CD4-positive, alpha-beta T cell treated with Interleukin-6 at 100 ng/mL for 8 hours (primary cell): ENCODE measurements around the gene BCAS3.
A peak's percentile ranks its signal among the peaks of the same experiment; 100 is the strongest.
"Not testable (repeated sequence)": the region's sequence is repeated elsewhere in the genome, so short reads cannot be mapped to it uniquely, and the experiment has no call there.

ENCODE experiments used
- DNase-seq: peaks from one replicate; pipeline ENCODE4 v3.0.0-alpha.2; 2020; ENCODE audit warnings: mixed read lengths, low spot score

The BCAS3 gene

DNA sequence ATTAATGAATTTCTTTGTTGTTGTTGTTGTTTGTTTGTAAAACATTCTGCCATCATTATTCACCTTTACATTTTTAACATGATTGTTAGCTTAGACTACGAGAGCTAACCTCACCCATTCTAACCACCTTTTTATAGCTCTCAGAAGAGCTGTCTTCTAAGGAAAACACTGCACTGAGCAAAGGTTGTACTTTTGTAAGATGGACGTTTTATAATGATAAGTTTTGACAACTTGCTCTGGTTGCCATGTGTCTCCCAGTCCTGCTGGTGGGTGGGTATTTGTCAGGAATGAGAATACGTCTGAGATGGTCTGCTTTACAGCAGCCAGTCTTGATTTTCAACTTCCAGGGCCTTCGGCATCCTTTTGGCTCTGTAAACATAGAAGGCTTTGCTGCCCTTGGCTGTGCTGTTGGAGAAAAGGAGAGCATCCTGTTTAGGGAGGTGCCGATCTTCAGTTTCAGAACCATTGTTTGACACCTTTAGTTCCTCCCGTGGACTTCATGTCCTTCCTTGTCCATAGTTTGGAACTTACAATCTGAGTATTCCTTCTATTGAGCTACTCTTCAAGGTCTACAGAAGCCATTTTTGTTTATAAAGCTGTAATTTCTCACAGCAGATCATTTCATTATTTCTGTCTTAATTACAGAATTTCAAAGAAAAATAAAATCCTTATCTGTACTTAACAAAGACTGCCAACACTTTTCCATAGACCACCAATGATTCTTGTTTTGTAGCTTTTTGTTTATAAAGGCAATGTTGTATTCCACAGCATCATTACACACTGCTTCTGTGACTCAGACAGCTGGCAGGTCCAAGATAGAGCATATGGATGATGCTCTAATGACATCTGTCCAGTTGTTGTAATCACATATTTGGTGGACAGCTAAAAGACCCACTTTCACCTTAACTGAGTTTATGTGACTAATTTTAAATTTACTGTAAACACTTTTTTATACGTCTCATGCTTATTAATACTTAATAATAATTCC lies 451.9 kb downstream of the BCAS3 start:
- no peak for DNase-seq

DNA sequence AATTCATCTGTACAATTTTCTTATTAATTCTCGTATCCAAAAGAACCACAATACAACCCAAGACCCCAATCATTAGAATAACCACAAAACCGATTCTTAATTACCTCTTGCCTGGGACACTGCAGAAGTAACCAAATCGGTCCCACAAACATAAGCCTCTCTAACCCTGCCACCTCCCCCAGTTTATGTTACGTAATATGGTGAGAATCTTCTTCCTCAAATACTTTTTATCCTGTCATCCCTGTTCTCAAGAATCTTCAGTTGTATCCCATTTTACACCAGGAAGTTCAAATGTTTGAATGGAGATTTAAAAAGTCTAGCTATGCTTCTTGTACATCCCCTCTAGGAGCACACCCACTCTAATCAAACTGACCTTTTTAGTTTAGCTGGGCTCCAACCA lies 452.7 kb downstream of the BCAS3 start:
- DNase-seq: no peak

DNA sequence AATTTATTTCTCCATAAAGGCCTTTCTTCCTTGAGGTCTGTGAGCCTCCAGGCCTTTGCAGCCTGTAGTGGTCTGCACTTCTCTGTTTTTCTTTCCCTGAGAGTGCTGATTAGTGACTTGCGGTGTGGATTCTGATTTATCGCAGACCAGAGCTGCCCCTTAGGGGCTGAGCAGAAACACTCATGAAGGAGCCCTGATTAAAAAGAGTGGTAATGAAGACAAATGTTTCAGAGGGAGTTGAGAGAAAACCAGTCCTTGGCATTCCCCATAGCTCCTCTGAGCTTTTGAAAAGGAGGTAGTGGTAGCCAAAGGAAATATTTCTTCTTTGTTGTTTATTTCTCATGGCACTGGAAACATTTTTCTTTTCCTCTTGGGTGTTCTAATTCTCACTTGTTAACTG lies 453.9 kb downstream of the BCAS3 start:
- DNase-seq: no peak

DNA sequence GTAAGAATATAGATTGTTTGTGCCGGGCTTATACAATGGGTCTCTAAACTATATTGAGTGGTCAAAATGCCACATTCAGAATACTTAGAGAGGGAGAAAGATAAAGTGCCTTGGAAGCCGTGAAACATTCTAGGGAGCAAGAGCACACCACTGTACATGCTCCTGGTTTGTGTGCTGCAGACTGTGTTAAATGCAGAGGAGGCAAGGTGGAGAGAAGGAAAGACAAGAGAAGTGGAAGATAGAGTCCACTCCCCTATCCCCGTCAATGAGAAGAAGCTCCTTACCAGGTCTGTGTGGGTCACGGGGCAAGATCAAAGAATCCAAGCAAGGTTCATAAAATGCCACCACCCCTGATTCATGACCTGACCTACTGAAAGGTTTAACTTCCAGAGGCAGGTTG lies 454.9 kb downstream of the BCAS3 start:
- no peak for DNase-seq

DNA sequence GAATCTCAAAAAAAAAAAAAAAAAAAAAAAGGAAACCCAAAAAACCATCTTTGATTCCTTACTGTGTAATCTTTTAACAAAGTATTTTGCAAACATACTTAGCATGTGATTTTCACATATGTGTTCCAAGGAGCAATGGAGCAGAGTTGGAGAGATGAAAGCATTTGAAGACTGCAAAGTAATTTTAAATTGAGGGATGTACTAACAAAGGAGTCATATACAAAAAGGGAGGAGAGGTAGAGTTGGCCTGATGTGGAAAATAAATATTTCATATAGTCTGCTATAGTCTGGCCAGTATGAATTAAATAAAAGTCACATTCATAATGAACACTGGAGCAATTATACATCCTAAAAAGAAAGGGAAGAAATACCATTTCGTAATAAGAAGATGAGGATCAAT lies 456.2 kb downstream of the BCAS3 start:
- DNase-seq: no peak

DNA sequence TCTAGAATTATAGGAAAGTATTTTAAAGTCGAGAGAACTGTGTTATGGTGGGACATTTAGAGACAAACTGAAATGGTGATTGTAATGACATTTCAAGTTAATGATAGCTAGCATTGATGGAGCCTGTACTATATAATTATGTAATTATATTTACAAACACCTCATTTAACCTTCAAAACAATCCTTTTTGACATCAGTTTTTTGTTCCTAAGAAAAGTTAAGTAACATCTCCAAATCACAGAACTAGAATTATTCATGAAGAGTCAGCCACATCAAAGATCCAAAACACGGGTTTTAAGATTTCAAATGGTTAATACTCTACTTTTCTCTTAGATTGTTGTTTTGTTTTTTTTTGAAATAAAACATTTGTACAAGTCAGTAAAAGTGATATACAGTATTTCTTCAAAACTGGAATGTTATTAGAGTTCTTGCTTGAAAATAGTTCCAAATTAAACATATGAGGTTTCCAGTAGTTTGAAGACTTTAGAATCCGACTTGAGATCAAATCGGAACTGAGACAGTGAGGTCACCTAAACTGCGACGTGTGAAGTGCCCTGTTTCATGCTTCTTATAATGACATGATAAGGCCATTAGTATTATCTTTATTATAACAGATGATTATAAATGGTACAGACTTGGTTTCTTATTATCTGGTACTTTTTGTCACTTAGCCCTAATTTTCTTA lies 457.0 kb downstream of the BCAS3 start:
- no peak for DNase-seq

DNA sequence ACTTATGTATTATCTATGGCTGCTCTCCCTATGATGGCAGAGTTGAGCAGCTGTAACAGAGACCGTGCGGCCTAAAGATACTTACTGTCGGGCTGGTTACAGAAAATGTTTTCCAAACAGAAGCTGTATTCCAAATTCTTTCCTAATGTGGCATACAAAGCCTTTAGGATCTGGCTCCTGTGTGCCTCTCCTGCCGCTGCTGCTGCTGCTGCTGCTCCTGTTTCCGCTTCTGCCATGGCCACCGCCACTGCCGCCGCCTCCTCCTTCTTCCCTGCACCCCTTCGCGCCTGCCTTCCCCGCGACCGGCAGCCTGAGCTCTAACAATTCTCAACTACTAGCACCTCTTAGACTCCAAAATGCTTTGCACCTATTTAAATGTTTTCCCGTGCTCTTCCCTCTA lies 458.1 kb downstream of the BCAS3 start:
- no peak for DNase-seq

DNA sequence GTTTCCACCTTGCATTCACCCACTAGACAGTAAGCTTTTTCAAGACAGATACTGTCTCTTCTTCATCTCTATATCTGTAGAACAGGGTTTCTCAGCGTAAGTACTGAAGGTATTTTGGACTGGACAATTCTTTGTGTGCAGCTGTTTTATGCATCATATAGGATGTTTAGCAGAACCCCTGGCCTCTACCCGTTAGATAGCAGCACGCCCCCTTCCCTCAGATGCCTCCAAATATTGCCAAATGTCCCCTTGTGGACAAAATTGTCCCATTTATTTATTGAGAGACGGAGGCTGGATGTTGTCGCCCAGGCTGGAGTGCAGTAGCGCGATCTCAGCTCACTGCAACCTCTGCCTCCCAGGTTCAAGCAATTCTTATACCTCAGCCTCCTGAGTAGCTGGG lies 458.6 kb downstream of the BCAS3 start:
- DNase-seq: no peak

DNA sequence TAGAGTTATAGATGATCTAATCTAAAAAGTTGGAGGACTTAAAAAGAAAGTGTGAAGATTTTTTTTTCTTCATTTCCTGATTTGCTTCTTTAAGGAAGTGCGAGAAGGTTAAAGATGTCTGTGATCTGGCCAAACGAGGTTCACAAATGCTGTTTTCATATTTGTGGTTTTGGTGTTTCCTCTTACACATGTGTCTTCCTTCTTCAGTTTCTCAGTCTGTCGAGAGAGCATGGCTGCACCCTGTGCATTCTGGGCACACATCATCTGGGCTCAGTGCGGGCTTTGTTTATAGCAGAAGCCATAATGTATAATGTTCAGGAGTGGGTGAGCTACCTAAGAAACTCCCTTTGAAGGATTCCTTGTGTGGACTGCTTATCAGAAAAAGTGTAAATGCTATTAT lies 461.6 kb downstream of the BCAS3 start:
- peak; percentile 67 for DNase-seq

DNA sequence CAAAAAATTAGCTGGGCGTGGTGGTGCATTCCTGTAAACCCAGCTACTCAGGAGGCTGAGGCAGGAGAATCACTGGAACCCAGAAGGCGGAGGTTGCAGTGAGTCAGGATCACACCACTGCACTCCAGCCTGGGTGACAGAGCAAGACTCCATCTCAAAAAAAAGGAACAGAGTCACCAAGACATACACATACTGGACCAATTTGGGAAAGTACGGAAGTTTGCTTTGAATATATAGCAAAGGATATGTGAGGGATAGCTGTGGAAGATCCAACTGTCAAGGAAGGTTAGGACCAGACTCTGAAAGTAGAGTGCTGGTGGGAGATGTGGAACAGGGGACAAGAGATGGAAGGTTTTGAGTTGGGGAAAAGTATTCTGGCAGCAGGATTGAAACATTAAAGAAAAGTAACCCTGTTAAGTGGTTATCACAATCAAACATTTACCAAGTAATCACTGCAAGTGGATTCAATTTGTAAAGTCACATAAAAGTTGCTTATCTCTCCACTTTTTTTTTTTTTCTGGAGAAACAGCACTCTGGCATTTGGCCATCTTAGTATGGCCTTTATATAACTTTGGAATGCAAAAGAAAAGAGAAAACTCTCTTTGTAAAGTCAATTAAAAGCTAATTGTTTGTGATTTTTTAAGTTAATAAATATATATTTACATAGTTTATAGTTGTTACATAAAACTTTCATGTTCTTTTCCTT lies 462.6 kb downstream of the BCAS3 start:
- no peak for DNase-seq

DNA sequence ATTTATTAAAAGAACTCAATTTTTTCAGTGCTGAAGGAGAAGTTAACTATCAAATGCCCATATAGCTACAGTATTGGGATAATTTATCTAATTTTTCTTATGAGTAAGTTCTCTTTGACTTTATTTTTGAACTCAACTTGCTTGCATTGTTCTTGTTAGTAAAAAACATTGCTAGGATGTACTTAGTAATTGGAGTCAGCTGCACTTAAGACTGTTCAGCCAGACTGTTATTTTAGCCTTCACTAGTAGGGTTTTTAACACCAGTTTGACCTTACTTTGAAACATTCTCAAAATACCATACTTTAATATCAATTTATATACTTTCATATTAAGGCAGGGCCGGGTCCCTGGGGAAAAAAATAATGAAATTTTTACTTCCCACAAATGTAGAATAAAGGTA lies 465.4 kb downstream of the BCAS3 start:
- DNase-seq: no peak

DNA sequence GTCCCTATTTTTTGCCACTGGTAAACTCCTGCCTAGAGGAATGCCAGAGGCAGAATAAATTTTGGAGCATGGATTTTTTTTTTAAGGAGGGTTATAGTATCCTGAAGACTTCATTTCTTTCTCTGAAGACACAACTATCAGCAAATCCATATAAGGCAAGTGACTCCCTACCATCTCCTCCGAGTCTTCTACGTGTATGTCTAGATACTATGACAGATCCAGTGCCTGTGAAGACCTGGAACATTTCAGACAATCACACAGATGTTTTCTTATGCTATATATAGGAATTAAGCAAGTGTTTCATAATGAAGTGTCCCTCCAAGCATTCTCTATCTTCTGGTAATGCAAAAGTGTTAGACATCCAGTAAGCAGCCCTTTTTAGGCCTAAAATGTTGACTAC lies 466.5 kb downstream of the BCAS3 start:
- DNase-seq: no peak

DNA sequence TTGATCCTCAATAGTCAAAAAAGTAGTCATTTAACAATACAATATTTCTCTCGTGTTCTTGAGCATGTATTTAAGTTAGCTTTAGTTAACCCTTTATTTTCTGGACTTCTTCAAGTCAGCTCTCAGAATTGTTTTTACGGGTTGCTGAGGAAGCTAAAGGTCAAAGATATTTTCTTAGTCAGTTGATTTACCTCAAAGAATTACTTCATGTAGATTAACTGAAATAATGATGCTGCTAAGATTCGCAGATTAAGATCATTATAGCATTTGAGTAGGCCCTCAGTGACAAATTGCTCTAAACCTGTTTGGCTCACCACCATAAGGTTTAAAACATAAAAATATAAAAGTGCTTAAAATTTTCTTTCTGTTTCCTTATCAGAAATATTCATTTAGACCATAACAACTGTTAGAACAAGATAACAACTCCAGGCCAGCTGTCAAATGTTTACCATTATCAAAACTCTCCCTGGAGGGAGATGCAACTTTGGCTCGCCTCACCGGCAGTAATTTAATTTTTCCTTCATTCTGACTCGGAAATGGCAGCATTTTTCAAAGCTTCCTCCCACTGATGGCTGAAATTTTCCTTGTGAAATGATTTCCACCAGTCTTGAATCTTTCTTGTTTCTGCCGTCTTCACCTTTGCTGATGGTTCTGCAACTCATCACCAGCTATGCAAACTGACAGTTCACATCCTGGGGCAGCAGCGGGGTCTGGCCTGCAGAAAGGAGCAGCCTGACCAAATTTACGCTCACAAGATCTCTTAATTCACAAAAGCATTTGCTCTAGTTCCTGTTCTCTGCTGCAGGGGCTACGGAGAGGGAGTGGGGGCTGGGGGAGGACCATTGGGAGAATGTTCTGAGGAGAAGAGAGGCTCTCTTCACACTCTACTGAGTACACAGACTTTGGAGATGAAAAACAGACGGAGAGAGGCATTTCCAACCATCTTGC lies 467.2 kb downstream of the BCAS3 start:
- DNase-seq: no peak

DNA sequence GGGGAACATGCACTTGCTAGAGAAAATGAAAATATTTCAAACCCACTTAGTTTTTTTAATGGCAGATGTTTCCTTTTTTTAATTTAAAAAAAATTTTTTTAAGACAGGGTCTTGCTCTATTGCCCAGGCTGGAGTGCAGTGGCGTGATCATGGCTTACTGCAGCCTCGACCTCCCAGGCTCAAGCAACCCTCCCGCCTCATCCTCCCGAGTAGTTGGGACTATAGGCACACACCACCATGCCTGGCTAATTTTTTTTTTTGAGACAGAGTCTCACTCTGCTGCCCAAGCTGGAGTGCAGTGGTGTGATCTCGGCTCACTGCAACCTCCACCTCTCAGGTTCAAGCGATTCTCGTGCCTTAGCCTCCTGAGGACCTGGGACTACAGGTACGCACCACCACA lies 469.2 kb downstream of the BCAS3 start:
- DNase-seq: not testable (repeated sequence)

DNA sequence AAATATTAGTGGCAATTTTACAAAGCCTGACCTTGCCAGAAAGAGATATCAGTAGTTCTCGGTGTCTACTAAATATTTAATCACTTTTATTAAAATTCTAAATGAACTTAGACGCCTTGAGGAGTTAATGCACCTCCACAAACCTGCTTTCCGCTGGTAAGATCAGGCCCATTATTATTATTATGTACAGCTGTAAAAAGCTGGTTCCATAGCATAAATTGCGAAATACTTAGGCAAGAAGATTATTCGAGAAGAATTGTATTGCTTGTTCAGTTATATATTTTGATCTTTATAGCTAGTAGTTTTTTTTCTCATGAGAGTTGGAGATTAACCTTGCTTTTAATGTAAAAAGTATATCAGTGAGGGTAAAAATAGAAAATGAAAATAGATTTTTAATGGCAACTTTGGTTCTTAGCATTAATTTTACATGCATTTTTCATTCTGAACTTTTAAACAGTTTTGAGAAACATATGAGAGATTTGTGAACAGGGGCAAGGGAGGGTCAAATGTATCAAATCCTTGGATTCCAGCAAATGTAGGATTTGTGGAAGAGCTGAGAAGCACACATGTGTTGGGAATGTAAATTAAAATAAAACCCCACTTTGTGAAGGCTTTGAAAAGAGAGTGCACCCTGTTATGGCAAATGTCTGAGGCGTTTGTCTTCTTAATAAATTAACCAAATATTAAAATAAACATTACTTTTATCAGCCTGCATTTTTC lies 471.6 kb downstream of the BCAS3 start:
- no peak for DNase-seq

DNA sequence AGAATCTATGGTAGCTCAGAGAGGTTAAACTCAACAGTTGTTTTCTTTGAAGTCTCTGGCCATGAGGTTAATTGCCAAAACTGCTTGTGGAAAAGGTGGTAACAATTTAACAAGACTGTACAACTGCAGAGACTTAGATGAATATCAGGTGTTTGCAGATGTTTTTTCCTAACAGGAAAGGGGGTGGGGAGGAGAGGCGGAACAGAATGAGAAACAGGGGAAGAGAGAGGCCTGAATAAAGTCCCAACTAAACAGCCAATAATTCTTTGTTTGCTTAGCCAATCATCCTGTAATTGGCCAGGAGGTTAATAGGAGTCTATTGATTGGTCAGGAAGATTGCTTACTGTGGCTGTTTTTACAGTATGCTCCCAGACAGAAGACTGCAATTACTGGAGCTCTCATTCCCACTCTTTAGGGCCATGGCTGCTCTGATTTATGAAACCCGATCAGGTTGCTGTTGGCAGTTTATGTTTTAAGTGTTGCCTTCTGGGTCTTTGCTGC lies 472.3 kb downstream of the BCAS3 start:
- DNase-seq: no peak

DNA sequence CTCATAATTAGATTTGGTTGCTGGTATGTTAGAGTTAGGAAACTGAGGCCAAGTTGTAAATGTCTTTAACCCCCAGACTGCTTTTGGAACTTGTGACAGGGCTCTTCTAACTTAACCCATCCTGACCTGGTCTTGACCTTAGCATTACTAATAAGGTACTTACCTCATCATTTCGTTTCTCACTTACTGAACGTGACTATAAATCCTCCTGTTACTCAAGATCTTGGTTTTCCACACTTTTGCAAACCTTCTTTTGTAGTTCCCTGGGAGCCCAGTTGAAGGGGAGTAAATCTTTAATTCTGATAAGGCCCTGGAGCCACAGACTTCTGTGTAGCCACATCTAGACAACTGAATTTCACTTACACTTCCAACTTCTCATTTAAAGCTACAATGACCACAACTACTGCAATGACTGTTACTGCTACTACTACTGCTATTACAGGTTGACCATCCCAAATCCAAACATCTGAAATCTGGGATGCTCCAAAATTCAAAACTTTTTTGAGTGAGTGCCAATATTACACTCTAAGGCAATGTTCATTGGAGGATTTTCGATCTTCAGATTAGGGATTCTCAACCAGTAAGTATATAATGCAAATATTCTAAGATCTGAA lies 473.1 kb downstream of the BCAS3 start:
- no peak for DNase-seq

DNA sequence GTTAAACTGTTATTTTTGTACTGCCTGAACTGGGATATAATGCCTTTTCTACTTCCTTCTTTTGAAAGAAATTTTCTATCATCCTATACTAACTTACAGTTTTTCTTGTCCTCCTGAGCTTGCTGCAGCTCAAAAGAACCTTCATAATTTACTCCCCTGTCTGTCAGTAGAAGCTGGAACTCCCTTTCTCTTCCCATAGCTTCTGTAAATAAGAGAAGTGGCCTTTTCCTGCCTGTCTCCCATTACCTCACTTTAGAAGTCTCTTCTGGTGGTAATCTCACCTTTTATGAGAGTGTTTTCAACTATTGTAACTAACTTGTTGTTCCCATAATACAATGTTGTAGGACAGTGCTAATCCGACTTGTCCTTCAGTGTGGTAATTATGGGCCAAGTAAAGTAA lies 475.2 kb downstream of the BCAS3 start:
- no peak for DNase-seq

DNA sequence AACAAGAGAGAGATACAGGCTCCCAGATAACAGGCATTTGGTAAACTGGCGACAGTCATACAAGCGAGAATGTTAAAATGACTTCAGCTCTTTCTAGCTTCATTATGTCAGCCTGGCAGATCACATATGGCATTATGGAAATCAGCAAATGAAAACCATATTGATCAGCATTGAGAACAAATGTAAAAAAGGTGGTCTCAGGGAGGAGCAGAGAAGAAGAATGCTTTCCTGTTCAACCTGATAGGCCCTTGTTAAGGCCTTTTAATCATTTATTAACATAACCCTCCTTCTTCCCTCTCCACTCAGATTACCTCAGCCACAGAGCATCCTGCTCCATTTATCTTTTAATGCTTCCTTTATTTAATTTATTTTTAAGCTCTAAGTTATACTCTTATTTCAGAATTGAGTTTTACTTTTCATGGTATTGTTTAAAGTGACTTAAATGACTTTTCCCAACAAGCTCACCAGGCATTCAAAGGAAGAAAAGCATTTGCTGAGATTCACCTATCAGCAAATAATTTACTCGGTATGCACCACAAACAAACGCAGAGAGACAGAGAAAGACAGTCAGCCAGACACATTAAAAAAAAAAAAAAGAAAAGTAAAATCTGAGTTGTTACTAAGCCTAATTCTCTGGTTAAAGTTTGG lies 478.1 kb downstream of the BCAS3 start:
- no peak for DNase-seq
